ENCODE results near the gene SNX8. TPM values are rescaled to one million over a fixed set of nuclear protein-coding genes. Genes with fewer than 3 reads are reported as not detected.

The SNX8 gene
- total RNA-seq, 1 experiment from 2014 or later, result 40.6 TPM

DNA sequence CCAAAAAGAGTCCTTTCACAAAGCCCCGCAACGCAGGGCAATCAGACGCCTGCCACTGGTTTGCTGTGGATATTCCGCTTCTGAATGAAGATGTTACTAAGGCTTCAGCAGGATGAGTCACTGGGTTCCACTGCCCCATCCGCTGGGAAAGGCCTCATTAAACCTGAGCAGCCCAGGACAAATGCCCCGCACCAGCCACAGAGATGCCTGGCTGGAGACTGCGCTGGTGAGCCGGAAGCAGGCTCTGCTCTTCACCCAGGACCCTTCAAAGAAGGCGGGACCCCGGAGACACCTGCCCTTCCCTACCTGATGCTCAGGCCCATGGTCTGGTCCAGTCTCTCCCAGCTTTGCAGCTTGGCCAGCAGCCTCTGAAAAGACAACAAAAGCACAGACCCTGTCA is 101.3 kb downstream of the SNX8 start:
- H3K9ac ChIP-seq (ENCODE audit: extremely low read depth, insufficient read length, low read length), result no peak overlapping the region
- TF ChIP-seq CTCF (conservative IDR thresholded peaks at IDR 0.05), result no peak
- no peak overlapping the region for H2BK15ac ChIP-seq (ENCODE audit: low read depth, low read length)
- no peak overlapping the region for H3K18ac ChIP-seq (ENCODE audit: insufficient read length, low read depth, low read length)
- Mint-ChIP-seq H3K27ac (no peak overlapping the region), H3K9me3 (peaks cover 1 to 5% of the 10 kb centered on the region in 2 experiments; a peak in 3 of 5 replicates), H3K4me1 (no peaks in the 10 kb centered on the region), H3K4me3 (no peak overlapping the region), H3K36me3 (ENCODE audit: insufficient read depth in 1 of 3, low read depth in 3 of 3) (peaks cover 59 to 84% (median 84%) of the 10 kb centered on the region in 3 experiments), H3K27me3 (ENCODE audit: low read depth) (no peaks in the 10 kb centered on the region; the same call in 1 of the 2 replicates)
- no peak overlapping the region for H2AK5ac ChIP-seq (ENCODE audit: insufficient read length, low read length)
- H3K23me2 ChIP-seq (ENCODE audit: insufficient read length, low read depth, low read length, poor library complexity, severe bottlenecking), result no peaks in the 10 kb centered on the region
- no peaks in the 10 kb centered on the region for H3K4me1 ChIP-seq (ENCODE audit: insufficient read depth, low read length)
- no peak overlapping the region for H4K5ac ChIP-seq (ENCODE audit: insufficient read length, low read depth, low read length)
- WGBS (ENCODE audit: extremely low coverage, insufficient read length, low lambda C conversion rate), result no CpG with 5 or more reads among the region's 10 CpGs
- H3K79me2 ChIP-seq (ENCODE audit: insufficient read depth, low read length), result no peaks in the 10 kb centered on the region
- no peak overlapping the region for H3K4ac ChIP-seq (ENCODE audit: low read depth, low read length)
- H2BK20ac ChIP-seq (ENCODE audit: low read depth, low read length, poor library complexity, severe bottlenecking), result no peak overlapping the region
- H3K27ac ChIP-seq (ENCODE audit: insufficient read length, low read depth, low read length), result no peak overlapping the region
- no peak overlapping the region for H3K4me2 ChIP-seq (ENCODE audit: insufficient read depth, insufficient read length, low read length)
- no peak overlapping the region for H3K14ac ChIP-seq (ENCODE audit: insufficient read depth, low read length)
- DNase-seq, result no peak
- H2BK5ac ChIP-seq (ENCODE audit: insufficient read length, low read length), result no peak overlapping the region
- no peak overlapping the region for H4K91ac ChIP-seq (ENCODE audit: insufficient read length, low read depth, low read length)
- H2BK120ac ChIP-seq (ENCODE audit: low read depth, low read length, poor library complexity, severe bottlenecking), result no peak overlapping the region
- no peak overlapping the region for H3K23ac ChIP-seq (ENCODE audit: insufficient read length, low read depth, low read length)
- no peak overlapping the region for H3T11ph ChIP-seq (ENCODE audit: low read length)
- H3K9me3 ChIP-seq (ENCODE audit: control insufficient read depth, low read depth, low read length), result no peaks in the 10 kb centered on the region
- no peaks in the 10 kb centered on the region for H3K79me1 ChIP-seq (ENCODE audit: insufficient read depth, low read depth, low read length, poor library complexity, severe bottlenecking)
- no peak overlapping the region for H2BK12ac ChIP-seq (ENCODE audit: insufficient read length, low read depth, low read length)
- no peaks in the 10 kb centered on the region for H4K20me1 ChIP-seq (ENCODE audit: control insufficient read depth, insufficient read depth, insufficient read length)
- H3K27me3 ChIP-seq (ENCODE audit: insufficient read depth, low read length), result no peaks in the 10 kb centered on the region
- no peak overlapping the region for H2AFZ ChIP-seq (ENCODE audit: low read length)
- H3K56ac ChIP-seq (ENCODE audit: insufficient read length, low read depth, low read length), result no peak overlapping the region
- no peak overlapping the region for H4K8ac ChIP-seq (replicated peaks; ENCODE audit: insufficient read length, low read depth, low read length)

Measured in H9 (cell line).